Activated CD8-positive, alpha-beta memory T cell treated with anti-CD3 and anti-CD28 coated beads, Interleukin-2, amount 10 ng/mL, durations not matched to agents 7 days and 5 days (primary cell): ENCODE results near the gene MTERF4. TPM values are rescaled to one million over a fixed set of nuclear protein-coding genes. Genes with fewer than 3 reads are reported as not detected.

Experiments
- ATAC-seq: fragments of 150-1000 bp; cut with Tn5 transposase; one replicate; pipeline ENCODE4 v1.10.0; 2021; ENCODE audit warnings: moderate library complexity
- CTCF ChIA-PET: fragments of 350-600 bp; sonication (Branson Sonifier 250); formaldehyde crosslinking; loops from one replicate; lab custom pipeline; 2021; ENCODE audit warnings: antibody characterized with exemption; lab: Charles Lee
- DNase-seq: peaks from one replicate; pipeline ENCODE4 v3.0.0-alpha.2; 2020
- H3K27ac Mint-ChIP-seq: one replicate; pipeline ENCODE4 v1.8.0; 2021; ENCODE audit warnings: mild to moderate bottlenecking, mixed read lengths
- H3K27me3 Mint-ChIP-seq: one replicate; pipeline ENCODE4 v1.8.0; 2021; ENCODE audit warnings: mixed read lengths
- H3K36me3 Mint-ChIP-seq: one replicate; pipeline ENCODE4 v1.8.0; 2021; ENCODE audit warnings: mild to moderate bottlenecking, mixed read lengths
- H3K4me1 Mint-ChIP-seq: one replicate; pipeline ENCODE4 v1.8.0; 2021; ENCODE audit warnings: mixed read lengths
- H3K4me3 Mint-ChIP-seq: one replicate; pipeline ENCODE4 v1.8.0; 2021; ENCODE audit warnings: mild to moderate bottlenecking, moderate library complexity, mixed read lengths
- H3K9me3 Mint-ChIP-seq: one replicate; pipeline ENCODE4 v1.8.0; 2022; ENCODE audit warnings: low read depth, mixed read lengths
- total RNA-seq, 2 experiments: library from RNA; stranded (reverse); gene quantifications; one replicate each; pipeline ENCODE4 v1.2.3, GENCODE V29; 2021

Gene MTERF4
- total RNA-seq, 2 experiments from 2014 or later = 31.5 to 33.0 TPM

DNA sequence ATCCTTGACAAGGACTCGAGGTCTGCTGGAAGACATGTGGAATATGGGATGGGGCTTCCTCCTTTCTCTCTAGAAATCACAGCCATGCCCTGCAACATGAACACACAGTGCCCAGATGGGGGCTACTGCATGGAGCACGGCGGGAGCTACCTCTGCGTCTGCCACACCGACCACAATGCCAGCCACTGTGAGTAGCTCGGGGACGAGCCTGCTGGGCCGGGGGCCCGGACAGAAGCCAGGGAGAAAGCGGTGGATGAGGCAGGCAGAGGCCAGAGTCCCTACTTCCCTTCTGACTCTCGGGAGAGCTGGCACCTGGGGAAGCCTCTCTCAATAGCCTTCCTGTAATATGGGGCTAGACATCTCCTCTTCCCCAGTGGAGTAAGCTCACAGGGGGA is 53.1 kb downstream of the MTERF4 start:
- H3K4me3 Mint-ChIP-seq = no peak overlapping the region
- H3K27me3 Mint-ChIP-seq = peaks cover 10% of the 10 kb centered on the region
- H3K27ac Mint-ChIP-seq = no peak overlapping the region
- ATAC-seq = no peak
- no peaks in the 10 kb centered on the region for H3K4me1 Mint-ChIP-seq
- peaks cover 2% of the 10 kb centered on the region for H3K9me3 Mint-ChIP-seq
- CTCF ChIA-PET = no interaction called here
- H3K36me3 Mint-ChIP-seq = no peaks in the 10 kb centered on the region
- DNase-seq = no peak

DNA sequence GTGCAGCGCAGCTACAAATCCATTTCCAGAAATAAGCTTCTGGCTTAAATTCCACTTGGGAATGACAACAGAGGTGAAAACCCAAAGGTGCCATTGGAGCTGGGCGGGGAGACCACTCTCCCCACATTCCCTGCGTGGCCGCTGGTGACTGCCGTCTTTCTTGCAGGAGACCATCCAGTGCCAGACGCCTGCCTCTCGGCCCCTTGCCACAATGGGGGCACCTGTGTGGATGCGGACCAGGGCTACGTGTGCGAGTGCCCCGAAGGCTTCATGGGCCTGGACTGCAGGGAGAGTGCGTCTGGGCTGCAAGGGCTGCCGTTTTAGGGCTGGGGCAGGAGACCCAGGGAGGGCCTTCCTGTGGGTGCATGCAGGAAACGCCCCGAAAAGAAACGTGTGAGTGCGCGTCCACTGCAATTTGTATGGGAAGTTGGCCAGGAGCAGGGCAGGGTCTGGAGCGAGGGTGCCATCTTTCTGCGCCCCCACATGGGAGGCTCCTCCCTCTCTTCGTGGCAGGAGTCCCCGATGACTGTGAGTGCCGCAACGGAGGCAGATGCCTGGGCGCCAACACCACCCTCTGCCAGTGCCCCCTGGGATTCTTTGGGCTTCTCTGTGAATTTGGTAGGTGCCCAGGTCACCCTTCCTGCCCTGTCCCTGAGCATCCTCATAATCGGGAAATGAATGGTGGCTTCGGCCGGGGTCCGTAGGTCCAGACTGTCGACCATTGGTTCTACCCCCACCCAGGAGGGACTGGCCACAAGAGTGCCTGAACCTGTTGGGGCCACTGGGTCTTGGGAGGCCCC is 53.7 kb downstream of the MTERF4 start:
- no peak for DNase-seq
- no peak overlapping the region for H3K4me3 Mint-ChIP-seq
- no peaks in the 10 kb centered on the region for H3K36me3 Mint-ChIP-seq
- no peak overlapping the region for H3K27ac Mint-ChIP-seq
- H3K27me3 Mint-ChIP-seq = peaks cover 10% of the 10 kb centered on the region
- no peaks in the 10 kb centered on the region for H3K4me1 Mint-ChIP-seq
- no peak for ATAC-seq
- peaks cover 2% of the 10 kb centered on the region for H3K9me3 Mint-ChIP-seq
- CTCF ChIA-PET = no interaction called here

DNA sequence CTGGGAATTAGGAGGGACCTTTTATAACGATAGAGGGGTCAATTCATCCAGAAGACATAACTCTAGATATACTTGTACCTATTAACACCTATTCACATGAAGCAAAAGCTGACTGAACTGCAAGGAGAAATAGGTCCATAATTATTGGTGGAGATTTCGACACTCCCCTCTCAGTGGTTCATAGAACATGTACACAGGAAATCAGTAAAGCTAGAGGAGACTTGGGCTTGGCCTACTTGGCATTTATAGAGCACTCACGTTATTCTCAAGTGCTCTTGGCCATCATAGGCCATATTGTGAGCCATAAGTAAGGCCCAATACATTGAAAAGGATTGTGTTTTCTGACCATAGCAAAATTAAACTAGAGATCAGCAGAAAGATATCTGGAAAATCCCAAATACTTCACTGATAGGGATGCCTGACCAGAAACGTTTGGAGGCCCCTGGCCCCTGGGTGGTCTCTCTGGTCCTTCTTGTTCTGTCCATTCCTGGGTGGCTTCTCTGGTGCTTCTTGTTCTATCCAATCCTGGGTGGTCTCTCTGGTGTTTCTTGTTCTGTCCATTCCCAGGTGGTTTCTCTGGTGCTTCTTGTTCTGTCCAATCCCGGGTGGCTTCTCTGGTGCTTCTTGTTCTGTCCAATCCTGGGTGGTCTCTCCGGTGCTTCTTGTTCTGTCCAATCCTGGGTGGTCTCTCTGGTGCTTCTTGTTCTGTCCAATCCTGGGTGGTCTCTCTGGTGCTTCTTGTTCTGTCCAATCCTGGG is 54.7 kb downstream of the MTERF4 start:
- no peaks in the 10 kb centered on the region for H3K36me3 Mint-ChIP-seq
- CTCF ChIA-PET = no interaction called here
- no peak overlapping the region for H3K27ac Mint-ChIP-seq
- H3K4me1 Mint-ChIP-seq = no peaks in the 10 kb centered on the region
- peaks cover 18% of the 10 kb centered on the region for H3K27me3 Mint-ChIP-seq
- H3K9me3 Mint-ChIP-seq = peaks cover 2% of the 10 kb centered on the region
- ATAC-seq = no peak
- no peak for DNase-seq
- H3K4me3 Mint-ChIP-seq = no peak overlapping the region

Other genes starting within 250 kb of the MTERF4 start
- not detected for gene AGXT, start 233.5 kb downstream of the MTERF4 start, total RNA-seq
- gene MAB21L4, start 206.1 kb downstream of the MTERF4 start, total RNA-seq = not detected
- gene CROCC2, start 196.0 kb downstream of the MTERF4 start, total RNA-seq = not detected
- gene SNED1, start 103.7 kb downstream of the MTERF4 start, total RNA-seq = 1 to 10 TPM; 3.6 to 4.6 TPM
- gene PASK, start 47.2 kb upstream of the MTERF4 start, total RNA-seq = 10 to 100 TPM; 65.1 to 71.9 TPM
- gene PPP1R7, start 48.2 kb upstream of the MTERF4 start, total RNA-seq = 10 to 100 TPM; 86.4 to 99.5 TPM
- 1 to 10 TPM in 1 of 2 experiments, under 1 TPM in 1; 0.53 to 1.1 TPM for gene ANO7, start 86.4 kb upstream of the MTERF4 start, total RNA-seq
- 100 to 1,000 TPM; 176 to 232 TPM for gene HDLBP, start 213.4 kb upstream of the MTERF4 start, total RNA-seq
- gene SEPTIN2, start 213.6 kb upstream of the MTERF4 start, total RNA-seq = 100 to 1,000 TPM; 242 to 290 TPM